MCF 10A (cell line): Measurements from ENCODE around the gene FANCC. TPM values are rescaled to one million over a fixed set of nuclear protein-coding genes. Genes with fewer than 3 reads are reported as not detected.

Experiments
- BruUV-seq: library from RNA; stranded (reverse); fragments of 400-500 nt; replicated peaks from 2 replicates; lab custom pipeline; 2021; lab: Mats Ljungman, UMichigan
- CTCF ChIA-PET: fragments of 300-600 bp; sonication (Branson Sonifier 250); formaldehyde crosslinking; extraction: SDS; loops from one replicate; lab custom pipeline; 2021; ENCODE audit warnings: antibody characterized with exemption, inconsistent platforms; lab: Yijun Ruan, JAX
- POLR2A ChIA-PET: fragments of 300-600, 350-650 bp; sonication (Branson Sonifier 250); formaldehyde crosslinking; extraction: SDS; loops from one replicate; lab custom pipeline; 2020; ENCODE audit warnings: antibody characterized with exemption, inconsistent platforms; lab: Yijun Ruan, JAX
- DNase-seq: peaks from one replicate; pipeline ENCODE4 v3.0.0-alpha.2; 2018; ENCODE audit not compliant: unreplicated experiment
- H3K27ac Mint-ChIP-seq: one replicate; pipeline ENCODE4 v1.8.0; 2022; ENCODE audit warnings: mild to moderate bottlenecking, low read depth, mixed read lengths; ENCODE audit not compliant: unreplicated experiment
- H3K27me3 Mint-ChIP-seq: one replicate; pipeline ENCODE4 v1.8.0; 2022; ENCODE audit warnings: mixed read lengths; ENCODE audit not compliant: insufficient read depth, unreplicated experiment
- H3K36me3 Mint-ChIP-seq: one replicate; pipeline ENCODE4 v1.8.0; 2022; ENCODE audit warnings: mild to moderate bottlenecking, moderate library complexity, mixed read lengths; ENCODE audit not compliant: insufficient read depth, unreplicated experiment
- H3K4me1 Mint-ChIP-seq: one replicate; pipeline ENCODE4 v1.8.0; 2022; ENCODE audit warnings: mixed read lengths; ENCODE audit not compliant: insufficient read depth, unreplicated experiment
- H3K4me3 Mint-ChIP-seq: one replicate; pipeline ENCODE4 v1.8.0; 2022; ENCODE audit warnings: mild to moderate bottlenecking, moderate library complexity, mixed read lengths; ENCODE audit not compliant: unreplicated experiment
- H3K9me3 Mint-ChIP-seq: one replicate; pipeline ENCODE4 v1.8.0; 2022; ENCODE audit warnings: mixed read lengths; ENCODE audit not compliant: unreplicated experiment
- intact Hi-C: fragments of 100-400 bp; cut with micrococcal nuclease; formaldehyde crosslinking; loops from 2 replicates; pipeline ENCODE4 v1.14.1; 2022
- total RNA-seq: library from RNA; stranded (reverse); gene quantifications from 2 replicates; pipeline ENCODE4 v1.2.3, GENCODE V29; 2022
- TF ChIP-seq, protein P1 (sequence below): fragments of 200-600 bp; IDR thresholded peaks from one replicate; pipeline ENCODE4 v1.8.0; 2022; ENCODE audit warnings: antibody characterized with exemption, mild to moderate bottlenecking; ENCODE audit not compliant: unreplicated experiment

FANCC gene
- total RNA-seq, 1 experiment from 2014 or later, result 12.1 TPM

GRCh38 chr9:95062596-95063065 is 254.9 kb downstream of the FANCC start:
- TF ChIP-seq, protein P1, sequence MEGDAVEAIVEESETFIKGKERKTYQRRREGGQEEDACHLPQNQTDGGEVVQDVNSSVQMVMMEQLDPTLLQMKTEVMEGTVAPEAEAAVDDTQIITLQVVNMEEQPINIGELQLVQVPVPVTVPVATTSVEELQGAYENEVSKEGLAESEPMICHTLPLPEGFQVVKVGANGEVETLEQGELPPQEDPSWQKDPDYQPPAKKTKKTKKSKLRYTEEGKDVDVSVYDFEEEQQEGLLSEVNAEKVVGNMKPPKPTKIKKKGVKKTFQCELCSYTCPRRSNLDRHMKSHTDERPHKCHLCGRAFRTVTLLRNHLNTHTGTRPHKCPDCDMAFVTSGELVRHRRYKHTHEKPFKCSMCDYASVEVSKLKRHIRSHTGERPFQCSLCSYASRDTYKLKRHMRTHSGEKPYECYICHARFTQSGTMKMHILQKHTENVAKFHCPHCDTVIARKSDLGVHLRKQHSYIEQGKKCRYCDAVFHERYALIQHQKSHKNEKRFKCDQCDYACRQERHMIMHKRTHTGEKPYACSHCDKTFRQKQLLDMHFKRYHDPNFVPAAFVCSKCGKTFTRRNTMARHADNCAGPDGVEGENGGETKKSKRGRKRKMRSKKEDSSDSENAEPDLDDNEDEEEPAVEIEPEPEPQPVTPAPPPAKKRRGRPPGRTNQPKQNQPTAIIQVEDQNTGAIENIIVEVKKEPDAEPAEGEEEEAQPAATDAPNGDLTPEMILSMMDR, result no peak
- no peaks in the 10 kb centered on the region for H3K27me3 Mint-ChIP-seq
- H3K4me3 Mint-ChIP-seq, result no peak overlapping the region
- H3K4me1 Mint-ChIP-seq, result peaks cover 12% of the 10 kb centered on the region
- DNase-seq, result no peak
- BruUV-seq, result no TSS peak
- H3K36me3 Mint-ChIP-seq, result peaks cover 87% of the 10 kb centered on the region
- POLR2A ChIA-PET, result interaction anchor here (0.7 to 3.5 kb wide), 2 partner anchors 14 to 694 kb away, joined by 3 to 11 read pairs; no protein-coding TSS in a partner anchor
- intact Hi-C loops, result no loop called here
- H3K27ac Mint-ChIP-seq, result no peak overlapping the region
- H3K9me3 Mint-ChIP-seq, result no peaks in the 10 kb centered on the region
- CTCF ChIA-PET, result interaction anchor here (0.7 to 1.4 kb wide), 2 partner anchors 13 to 151 kb away, joined by 3 to 4 read pairs; no protein-coding TSS in a partner anchor

DNA sequence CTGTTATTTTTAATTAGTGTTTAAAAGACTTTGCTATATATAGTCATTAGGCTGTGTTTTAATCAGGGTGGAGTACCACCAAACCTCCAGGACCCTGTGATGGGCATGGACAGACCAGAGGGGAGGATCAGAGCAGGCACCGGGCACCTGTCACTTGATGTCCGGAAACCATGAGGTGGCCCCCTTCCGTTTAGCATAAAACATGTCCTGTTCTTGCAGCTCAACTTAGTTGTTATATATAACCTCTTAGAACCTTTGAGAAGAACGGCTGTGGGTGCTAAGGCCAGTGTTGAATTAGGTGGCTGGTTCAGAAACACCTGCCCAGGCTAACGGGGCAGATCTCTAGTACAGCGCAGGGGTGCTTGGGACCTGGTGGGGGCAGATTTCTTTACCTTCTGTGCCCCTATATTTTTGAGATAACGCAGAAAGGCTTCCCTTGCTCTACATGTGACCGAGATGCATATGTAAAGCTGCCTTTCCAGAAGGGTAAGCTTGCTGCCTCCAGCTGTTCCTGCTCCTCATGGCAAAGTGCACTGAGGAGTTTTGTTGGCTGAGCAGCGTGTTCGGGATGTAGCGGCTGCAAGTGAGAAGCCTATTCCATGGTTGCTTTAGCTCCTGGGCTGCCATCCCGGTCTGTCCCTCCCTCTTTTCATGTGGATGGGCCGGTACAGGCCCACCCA is 255.5 kb downstream of the FANCC start:
- no TSS peak for BruUV-seq
- ChIA-PET CTCF (interaction anchor here (0.5 to 1.4 kb wide), 2 partner anchors 13 to 385 kb away, joined by 3 read pairs; no protein-coding TSS in a partner anchor), POLR2A (interaction anchor here (0.6 to 1.2 kb wide), 3 partner anchors 13 to 1536 kb away, joined by 3 to 4 read pairs (median 3); no protein-coding TSS in a partner anchor)
- Mint-ChIP-seq H3K4me3 (no peak overlapping the region), H3K27me3 (no peaks in the 10 kb centered on the region), H3K4me1 (peaks cover 11% of the 10 kb centered on the region), H3K9me3 (no peaks in the 10 kb centered on the region), H3K36me3 (peaks cover 85% of the 10 kb centered on the region), H3K27ac (no peak overlapping the region)
- TF ChIP-seq, protein P1, result no peak
- DNase-seq, result no peak
- intact Hi-C loops, result no loop called here

DNA sequence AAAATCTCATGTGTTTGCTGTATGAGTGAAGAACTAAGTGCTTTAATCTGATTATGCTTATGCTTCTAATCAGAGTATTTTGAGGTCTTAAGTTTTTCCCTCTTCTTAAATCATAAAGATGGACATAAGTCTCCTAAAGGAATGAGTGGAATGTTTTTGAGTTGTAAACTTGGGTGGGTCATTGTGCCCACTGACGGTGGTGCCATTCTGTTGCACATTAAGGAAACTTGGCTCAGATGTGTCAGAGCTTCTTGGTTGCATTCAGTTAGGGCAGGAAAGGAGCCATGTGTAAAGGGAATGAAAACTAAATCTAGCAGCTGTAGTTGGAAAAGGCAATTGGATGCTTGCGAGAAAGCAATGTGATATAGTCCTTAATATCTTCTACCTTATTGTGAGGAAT is 256.6 kb downstream of the FANCC start:
- TF ChIP-seq, protein P1, result no peak
- no peak overlapping the region for H3K27ac Mint-ChIP-seq
- no TSS peak for BruUV-seq
- no peak overlapping the region for H3K4me3 Mint-ChIP-seq
- H3K9me3 Mint-ChIP-seq, result no peaks in the 10 kb centered on the region
- intact Hi-C loops, result no loop called here
- H3K36me3 Mint-ChIP-seq, result peaks cover 73% of the 10 kb centered on the region
- H3K27me3 Mint-ChIP-seq, result no peaks in the 10 kb centered on the region
- ChIA-PET CTCF (interaction anchor here (0.7 kb wide), 1 partner anchor 66 kb away, joined by 3 read pairs; no protein-coding TSS in a partner anchor), POLR2A (interaction anchor here (0.6 to 1.2 kb wide), 3 partner anchors 12 to 445 kb away, joined by 3 read pairs; no protein-coding TSS in a partner anchor)
- DNase-seq, result no peak
- peaks cover 11% of the 10 kb centered on the region for H3K4me1 Mint-ChIP-seq

DNA sequence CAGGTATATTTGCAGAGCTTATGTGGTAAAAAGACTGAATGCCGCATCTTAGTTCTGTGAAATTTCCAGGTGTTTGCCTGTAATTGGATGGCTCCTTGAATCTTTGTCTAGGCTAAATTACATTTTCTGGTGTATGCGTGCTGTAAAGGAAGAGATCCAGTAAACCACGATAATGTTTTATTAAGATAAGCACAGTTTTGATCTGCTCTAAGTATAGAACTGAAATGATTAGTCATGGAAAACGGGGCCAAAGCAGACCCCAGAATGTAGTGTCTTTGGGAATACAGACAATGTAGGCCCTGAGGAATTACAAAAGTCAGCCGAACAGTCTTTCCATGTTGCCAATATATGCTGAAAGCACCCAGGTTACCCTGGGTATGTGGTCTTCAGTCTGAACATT is 257.3 kb downstream of the FANCC start:
- ChIA-PET CTCF (no interaction called here), POLR2A (interaction anchor here (0.5 kb wide), 1 partner anchor 72 kb away, joined by 3 read pairs; no protein-coding TSS in a partner anchor)
- Mint-ChIP-seq H3K4me1 (peaks cover 11% of the 10 kb centered on the region), H3K9me3 (no peaks in the 10 kb centered on the region), H3K4me3 (no peak overlapping the region), H3K36me3 (peaks cover 70% of the 10 kb centered on the region), H3K27me3 (no peaks in the 10 kb centered on the region), H3K27ac (no peak overlapping the region)
- BruUV-seq, result no TSS peak
- TF ChIP-seq, protein P1, result no peak
- intact Hi-C loops, result no loop called here
- no peak for DNase-seq
